Activated CD8-positive, alpha-beta memory T cell treated with anti-CD3 and anti-CD28 coated beads, Interleukin-2, amount 50 U/mL, for 1 hour (primary cell): ENCODE results near the gene RPL15.
"Not testable (repeated sequence)": the region's sequence is repeated elsewhere in the genome, so short reads cannot be mapped to it uniquely, and the experiment has no call there.

ENCODE experiments used
- DNase-seq: peaks from one replicate; pipeline ENCODE4 v3.0.0-alpha.2; 2020; ENCODE audit errors: extremely low read depth

The RPL15 gene

GRCh38 chr3:23916886-23917678, at the start of gene RPL15, which contains the start of gene NKIRAS1:
Gene RPL15 (plus strand): TSS chr3:23917132. CDS start chr3:23917860, 728 bp downstream.
Gene NKIRAS1 (minus strand): TSS chr3:23916990. CDS start chr3:23910904, 6,086 bp downstream.
- peak; percentile 94 for DNase-seq

- no peak for DNase-seq
Observed at GRCh38 chr3:23867400-23867799, 49.5 kb upstream of the RPL15 start.

GRCh38 chr3:23867838-23868237, 49.1 kb upstream of the RPL15 start:
- no peak for DNase-seq

GRCh38 chr3:23869977-23870662, 46.8 kb upstream of the RPL15 start:
- no peak for DNase-seq

- DNase-seq: not testable (repeated sequence)
Observed at GRCh38 chr3:23870663-23871043, 46.3 kb upstream of the RPL15 start.

- DNase-seq: not testable (repeated sequence)
Observed at GRCh38 chr3:23871361-23871760, 45.6 kb upstream of the RPL15 start.

GRCh38 chr3:23872330-23872729, 44.6 kb upstream of the RPL15 start:
- DNase-seq: no peak

GRCh38 chr3:23873941-23874340, 43.0 kb upstream of the RPL15 start:
- DNase-seq: no peak

- DNase-seq: no peak
Observed at GRCh38 chr3:23874359-23875112, 42.4 kb upstream of the RPL15 start.

GRCh38 chr3:23875113-23875725, 41.7 kb upstream of the RPL15 start:
- DNase-seq: no peak

GRCh38 chr3:23876923-23877322, 40.0 kb upstream of the RPL15 start:
- DNase-seq: no peak

- no peak for DNase-seq
Observed at GRCh38 chr3:23877329-23877980, 39.5 kb upstream of the RPL15 start.

- DNase-seq: no peak
Observed at GRCh38 chr3:23879485-23879884, 37.4 kb upstream of the RPL15 start.

- DNase-seq: no peak
Observed at GRCh38 chr3:23880703-23881339, 36.1 kb upstream of the RPL15 start.

- not testable (repeated sequence) for DNase-seq
Observed at GRCh38 chr3:23881993-23882392, 34.9 kb upstream of the RPL15 start.

- no peak for DNase-seq
Observed at GRCh38 chr3:23882487-23882918, 34.4 kb upstream of the RPL15 start.

GRCh38 chr3:23884481-23884880, 32.5 kb upstream of the RPL15 start:
- DNase-seq: no peak

- DNase-seq: no peak
Observed at GRCh38 chr3:23885210-23885609, 31.7 kb upstream of the RPL15 start.

GRCh38 chr3:23886311-23886710, 30.6 kb upstream of the RPL15 start:
- no peak for DNase-seq

- DNase-seq: no peak
Observed at GRCh38 chr3:23888617-23889228, 28.2 kb upstream of the RPL15 start.
